Adipose tissue (tissue), 3 donors: ENCODE results near the gene SEC61B. TPM values are rescaled to one million over a fixed set of nuclear protein-coding genes. Genes with fewer than 3 reads are reported as not detected.

Experiments used
- H3K27ac ChIP-seq: one replicate; pipeline ENCODE4 v1.5.1; 2013; ENCODE audit warnings: low read depth, low read length
- WGBS, 3 donors: extraction: QIAGEN DNeasy Blood & Tissue Kit; methylation state at CpG; one replicate each; pipeline ENCODE4 v1.1.7; 2013; 5-methylcytosine and 5-hydroxymethylcytosine counted together
- polyA plus RNA-seq, 3 donors: library from polyadenylated mRNA; stranded (reverse); fragments of 200-250 nt; gene quantifications; one replicate each; pipeline ENCODE4 v1.2.3, GENCODE V29; 2013
- donor health status: healthy with polysubstance abuse.
- donor health status: Bipolar disorder and iron deficiency.
- donor health status: healthy.

The SEC61B gene
- polyA plus RNA-seq = 100 to 1,000 TPM; 222 to 402 (median 378) TPM

DNA sequence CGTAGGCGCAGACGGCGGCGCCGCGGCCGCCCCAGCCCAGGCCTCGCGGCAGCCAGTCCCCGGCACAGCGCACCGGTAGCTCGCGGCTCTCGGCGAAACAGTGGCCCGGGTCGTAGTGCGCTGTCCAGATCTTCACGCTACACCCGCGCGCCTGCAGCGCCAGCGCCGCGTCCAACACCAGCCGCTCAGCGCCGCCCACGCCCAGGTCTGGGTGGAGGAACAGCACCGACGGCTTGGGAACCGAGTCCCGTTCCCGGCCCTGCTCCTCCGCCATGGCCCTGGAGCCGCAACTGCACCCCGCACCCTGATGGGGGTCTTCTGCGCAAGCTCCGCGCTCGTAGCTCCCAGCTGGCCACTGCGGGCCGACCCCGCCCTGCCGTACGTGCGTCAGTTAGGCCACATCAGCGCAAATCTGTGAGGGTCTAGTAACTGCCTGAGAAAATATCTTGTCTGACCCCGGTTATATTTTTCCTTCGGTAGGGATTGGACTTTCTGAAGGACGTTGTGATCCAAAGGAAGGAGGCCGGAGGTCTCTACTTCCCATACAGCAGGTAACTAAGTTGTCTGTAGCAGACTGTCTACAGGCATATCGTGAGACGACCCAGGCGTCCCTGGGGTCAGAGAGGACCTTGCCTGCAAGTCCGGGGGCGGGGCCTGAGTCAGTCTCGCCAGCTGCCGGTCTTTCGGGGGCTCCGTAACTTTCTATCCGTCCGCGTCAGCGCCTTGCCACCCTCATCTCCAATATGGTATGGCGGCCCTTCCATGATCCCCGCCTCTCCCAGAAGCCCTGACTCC, at the start of gene SEC61B, which contains the start of gene ALG2:
TSS of gene SEC61B (plus strand) at position 662 of the 795 bp plus-strand sequence. CDS start at position 744, 82 bp downstream.
TSS of gene ALG2 (minus strand) at position 322 of the 795 bp plus-strand sequence. CDS start at position 274, 48 bp downstream.
- H3K27ac ChIP-seq = peak within 1 kb of the TSS; percentile 14
- 0 to 1% (median 0%) methylated on average over 66 to 70 of the region's 70 CpGs for WGBS, 3 donors

DNA sequence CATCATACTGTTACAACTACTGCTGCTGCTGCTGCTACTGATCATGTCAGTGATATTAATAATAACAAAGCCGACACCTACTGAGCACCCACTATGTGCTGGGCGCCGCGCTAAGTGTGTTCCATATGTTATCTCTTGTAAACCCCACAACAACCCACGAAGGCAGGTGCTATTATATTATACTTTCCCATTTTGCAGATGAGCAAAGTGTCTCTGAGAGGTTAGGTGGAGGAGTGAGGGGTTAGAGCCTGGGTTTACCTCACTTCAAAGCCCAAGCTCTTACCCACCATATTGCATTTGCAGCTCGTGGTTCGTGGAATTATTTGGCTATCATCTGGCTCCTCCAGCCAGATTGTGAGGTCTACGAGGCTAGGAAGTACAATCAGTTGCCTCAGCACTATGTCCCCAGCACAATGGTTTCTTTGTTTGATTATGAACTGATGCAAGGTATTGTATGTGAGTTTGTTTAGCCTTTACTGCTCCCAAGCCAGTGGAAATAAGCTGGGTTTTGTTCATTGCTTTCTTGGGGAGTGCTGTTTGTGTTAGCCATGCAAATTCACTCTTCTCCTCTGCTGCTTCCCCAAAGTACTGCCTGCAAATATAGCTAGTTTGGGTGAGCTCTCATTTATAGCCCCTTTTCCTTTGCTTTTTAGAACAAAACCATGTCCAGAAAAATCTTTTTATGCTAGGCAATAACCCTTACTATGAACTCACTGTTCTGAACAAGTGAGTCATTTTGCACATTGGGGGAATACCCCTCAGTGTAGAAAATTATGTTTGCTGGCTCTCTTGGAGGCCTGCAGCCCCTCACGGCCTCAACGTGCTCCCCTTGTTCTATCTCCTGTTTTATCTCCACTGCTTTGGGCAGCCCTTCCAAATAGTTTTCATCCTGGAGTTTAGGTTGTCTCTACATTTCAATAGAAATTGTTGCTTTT, 48.2 kb upstream of the SEC61B start:
- no peak overlapping the region for H3K27ac ChIP-seq
- 77 to 82% (median 78%) methylated on average over 10 of the region's 10 CpGs for WGBS, 3 donors

DNA sequence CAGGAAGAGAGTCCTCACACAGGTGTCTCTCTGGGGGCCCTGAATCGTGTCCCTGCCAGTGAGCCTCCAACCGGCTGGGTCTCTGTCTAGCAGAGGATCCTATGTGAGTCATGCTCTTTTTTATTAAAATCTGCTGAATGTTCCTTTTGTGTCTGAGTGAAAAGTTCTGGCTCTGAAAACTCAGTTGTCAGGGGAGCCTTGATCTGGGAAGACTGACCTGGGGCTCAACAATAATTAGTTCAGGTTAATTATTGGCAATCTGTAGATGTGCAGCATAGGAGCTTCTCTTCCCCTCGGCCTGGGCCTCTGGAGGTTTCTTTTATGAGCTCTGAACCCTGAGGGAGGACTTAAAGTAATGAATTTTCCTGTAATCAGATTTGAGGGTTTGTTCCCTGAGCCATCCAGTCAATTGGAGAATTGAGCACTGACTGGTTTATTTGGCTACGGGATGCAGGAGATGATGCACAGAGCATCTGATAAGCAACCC, 45.5 kb upstream of the SEC61B start:
- H3K27ac ChIP-seq = no peak overlapping the region
- 67 to 72% (median 71%) methylated on average over 4 of the region's 4 CpGs for WGBS, 3 donors

DNA sequence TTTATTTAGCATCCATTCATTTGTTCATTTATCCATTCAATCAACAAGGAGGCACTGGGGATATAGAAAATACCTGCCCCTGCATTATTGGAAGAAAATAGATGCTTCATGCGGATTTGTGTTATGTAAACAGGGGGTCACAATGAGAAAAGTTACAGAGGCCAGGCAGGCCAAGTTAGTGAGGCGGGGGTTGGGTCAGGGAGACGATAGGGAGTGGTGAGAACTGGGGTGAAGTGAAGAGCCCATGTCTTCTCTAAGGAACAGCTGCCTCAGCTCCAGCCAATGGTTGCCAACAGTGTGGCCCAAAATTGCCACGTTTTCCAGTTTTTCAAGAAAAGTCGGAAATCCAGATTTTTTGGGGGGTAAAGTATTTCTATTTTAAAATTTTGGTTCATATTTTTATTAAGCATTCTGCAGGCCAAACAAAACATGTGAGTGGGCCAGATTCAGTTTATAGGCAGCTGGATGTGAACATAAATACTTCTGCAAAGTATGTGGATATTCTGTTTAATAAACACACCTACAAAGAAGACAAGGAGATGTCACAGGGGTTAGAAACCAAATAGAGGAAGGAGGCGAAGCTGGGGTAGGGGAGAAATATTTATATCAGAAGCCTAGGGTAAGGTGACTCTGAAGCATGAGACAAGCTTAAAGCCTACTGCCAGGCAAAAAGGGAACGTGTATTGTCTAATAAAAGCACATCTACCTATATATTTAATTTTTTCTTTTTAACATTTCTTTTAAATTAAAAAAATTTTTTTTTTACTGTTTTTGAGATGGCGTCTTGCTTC, 44.3 kb upstream of the SEC61B start:
- 89 to 95% (median 93%) methylated on average over 8 of the region's 8 CpGs for WGBS, 3 donors
- H3K27ac ChIP-seq = no peak overlapping the region

DNA sequence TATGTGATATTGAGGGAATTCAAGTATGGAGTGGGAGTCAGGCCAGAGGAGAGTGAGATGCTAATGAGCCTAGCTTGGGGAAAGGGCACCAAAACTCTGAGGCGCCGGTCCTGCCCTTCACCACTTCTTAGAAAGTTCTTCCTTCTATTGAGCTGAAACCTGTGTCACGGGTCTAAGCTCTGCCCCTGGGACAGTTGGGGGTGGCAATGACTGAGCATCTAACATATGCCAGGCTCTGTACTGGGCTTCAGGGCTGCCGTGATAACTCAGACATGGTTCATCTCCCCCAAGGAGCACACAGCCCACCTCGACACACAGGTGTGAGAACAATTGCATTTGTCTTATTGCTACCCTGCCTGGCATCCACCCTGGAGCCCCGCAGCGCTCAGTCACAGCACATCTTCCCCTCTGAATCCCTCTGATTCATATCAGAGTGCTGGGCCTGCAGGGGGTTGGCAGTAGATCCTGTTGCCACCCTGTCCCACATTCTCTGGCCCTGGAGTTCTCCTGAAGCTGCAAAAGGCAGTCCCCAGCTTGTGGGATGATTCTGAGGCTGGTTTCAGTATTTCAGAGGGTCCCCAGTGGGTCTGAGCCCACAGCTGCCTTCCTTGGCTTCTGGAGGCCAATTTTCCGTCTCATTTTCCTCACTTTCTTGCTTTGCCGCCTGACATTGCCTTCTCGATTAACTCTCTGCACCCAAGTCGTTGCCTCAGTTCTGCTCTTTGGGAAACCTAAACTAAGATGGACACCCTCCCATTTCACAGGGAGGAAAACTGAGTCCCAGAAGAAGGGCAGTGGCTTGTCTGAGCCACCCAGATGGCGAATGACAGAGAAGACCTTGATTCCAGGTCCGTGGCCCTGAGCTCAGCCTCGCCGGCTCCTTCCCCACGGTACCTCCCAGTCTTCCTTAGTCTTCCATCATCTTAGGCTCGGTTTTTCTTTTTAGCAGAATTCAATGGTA, 42.9 kb upstream of the SEC61B start:
- WGBS, 3 donors = 91 to 93% (median 92%) methylated on average over 17 of the region's 17 CpGs

DNA sequence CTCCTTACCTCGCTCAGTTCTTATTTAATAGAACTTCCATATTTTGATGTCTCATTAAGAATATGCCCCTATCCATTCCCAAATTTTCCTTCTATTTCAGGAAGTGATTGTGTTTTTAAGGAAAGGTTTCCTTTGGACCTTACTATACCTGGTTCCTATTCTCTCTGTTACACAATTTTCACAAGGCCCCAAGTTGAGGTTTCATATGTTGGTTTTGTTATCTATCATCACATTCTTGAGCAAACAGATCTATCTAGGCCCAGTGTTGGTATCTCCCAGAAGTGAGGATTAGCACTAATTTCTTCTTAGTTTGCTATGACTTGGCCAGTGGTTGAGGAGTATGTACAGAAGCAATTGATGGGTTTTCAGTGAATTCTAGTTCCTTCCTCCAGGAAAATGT, 41.9 kb upstream of the SEC61B start:
- 92 to 97% (median 94%) methylated on average over 1 of the region's 1 CpG for WGBS, 3 donors
- no peak overlapping the region for H3K27ac ChIP-seq

More for the DNA sequence above, 42.9 kb upstream of the SEC61B start:
- H3K27ac ChIP-seq = no peak overlapping the region

DNA sequence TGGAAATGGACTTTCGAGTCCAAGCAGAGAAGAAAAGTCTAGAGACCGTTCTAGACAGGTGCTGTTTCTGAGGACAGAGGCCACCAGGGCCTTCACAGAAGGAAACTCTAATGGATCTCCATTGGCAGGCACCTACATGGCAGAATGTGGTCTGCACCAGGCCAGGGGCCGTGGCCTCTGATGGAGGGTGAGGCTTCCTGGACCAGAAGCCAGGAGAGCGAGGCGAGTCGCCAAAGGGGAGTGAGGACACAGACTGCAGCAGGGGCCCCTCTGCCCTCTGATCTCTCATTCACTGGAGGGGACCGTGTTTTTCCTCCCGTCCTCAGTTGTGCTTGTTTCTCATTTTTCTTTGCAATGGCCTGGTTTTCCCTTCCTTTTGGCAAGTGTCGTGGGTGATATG, 41.4 kb upstream of the SEC61B start:
- 82 to 85% (median 83%) methylated on average over 9 of the region's 9 CpGs for WGBS, 3 donors
- H3K27ac ChIP-seq = no peak overlapping the region

DNA sequence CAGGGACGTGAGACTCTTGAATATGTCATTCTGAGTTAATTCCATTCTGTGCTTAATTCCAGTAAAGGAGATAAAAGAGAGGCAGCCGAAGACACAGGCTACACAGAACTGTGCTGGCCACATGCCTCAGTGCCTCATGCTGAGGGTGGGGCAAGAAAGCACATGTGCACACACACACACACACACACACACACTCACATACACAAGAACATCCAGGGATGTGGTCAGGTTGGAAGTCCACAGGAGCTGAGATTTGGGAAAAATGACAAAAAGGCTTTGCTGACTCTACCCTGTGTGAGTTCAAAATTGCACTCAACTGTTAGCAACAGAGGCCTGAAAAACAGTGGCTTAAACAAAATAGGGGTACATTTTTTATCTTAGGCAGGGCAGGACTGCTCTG, 40.9 kb upstream of the SEC61B start:
- H3K27ac ChIP-seq = no peak overlapping the region
- 73 to 79% (median 78%) methylated on average over 2 of the region's 2 CpGs for WGBS, 3 donors

DNA sequence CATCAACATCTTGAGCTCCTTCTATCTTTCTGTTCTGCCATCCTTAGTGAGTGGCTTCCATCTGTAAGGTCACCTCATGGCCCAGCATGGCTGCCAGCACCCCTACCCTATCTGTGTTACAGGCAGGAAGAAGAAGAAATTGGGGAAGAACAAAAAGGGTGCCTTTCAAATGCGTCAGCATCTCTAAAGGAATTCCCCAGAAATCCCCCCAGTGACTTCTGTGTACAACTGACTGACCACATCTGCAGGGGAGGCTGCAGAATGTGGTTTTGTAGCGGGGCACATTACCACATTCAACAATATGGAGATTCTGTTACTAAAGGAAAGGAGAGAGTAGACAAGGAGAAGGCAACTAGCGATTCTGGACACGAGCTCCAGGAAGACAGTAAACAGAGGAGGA, 40.5 kb upstream of the SEC61B start:
- no peak overlapping the region for H3K27ac ChIP-seq
- 46 to 84% (median 48%) methylated on average over 4 of the region's 4 CpGs for WGBS, 3 donors

DNA sequence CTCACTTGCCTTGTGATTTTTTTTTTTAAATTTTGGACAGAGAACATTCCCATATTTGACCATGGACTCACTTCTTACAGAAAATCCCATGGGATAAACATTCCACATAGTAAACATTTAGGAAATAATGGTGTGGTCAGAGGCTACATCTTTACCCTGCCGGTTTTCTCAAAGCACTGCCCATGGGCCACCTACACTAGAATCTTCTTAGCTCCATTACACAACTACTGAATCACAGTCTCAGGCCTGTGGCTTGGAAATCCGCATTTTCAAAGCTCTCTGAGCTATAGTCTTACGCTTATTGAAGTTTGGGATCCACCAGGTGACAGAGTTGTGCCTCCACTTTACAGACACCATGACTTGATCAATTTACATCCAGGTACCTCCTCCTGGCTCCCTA, 39.7 kb upstream of the SEC61B start:
- WGBS, 3 donors = 84 to 91% (median 87%) methylated on average over 3 of the region's 3 CpGs
- no peak overlapping the region for H3K27ac ChIP-seq

DNA sequence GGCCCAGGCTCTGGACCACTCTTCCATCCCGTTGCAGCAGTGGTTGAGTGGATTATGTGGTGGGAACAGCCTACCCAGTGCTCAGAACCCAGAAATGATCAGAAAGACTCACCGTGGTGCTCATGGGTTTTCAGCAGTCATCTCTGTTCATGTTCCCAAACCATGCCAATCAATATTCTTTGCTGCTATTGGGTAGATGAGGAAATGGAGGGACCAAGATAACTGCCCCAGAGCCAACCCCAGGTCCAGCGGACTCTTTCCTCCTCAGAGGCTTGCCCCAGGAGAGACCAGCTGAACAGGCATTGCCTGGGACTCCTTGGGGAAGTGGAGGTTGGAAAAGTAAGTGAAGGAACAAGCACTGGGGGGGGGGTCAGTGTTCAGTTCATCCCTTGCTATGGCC, 38.5 kb upstream of the SEC61B start:
- 86 to 94% (median 87%) methylated on average over 3 of the region's 3 CpGs for WGBS, 3 donors
- no peak overlapping the region for H3K27ac ChIP-seq

DNA sequence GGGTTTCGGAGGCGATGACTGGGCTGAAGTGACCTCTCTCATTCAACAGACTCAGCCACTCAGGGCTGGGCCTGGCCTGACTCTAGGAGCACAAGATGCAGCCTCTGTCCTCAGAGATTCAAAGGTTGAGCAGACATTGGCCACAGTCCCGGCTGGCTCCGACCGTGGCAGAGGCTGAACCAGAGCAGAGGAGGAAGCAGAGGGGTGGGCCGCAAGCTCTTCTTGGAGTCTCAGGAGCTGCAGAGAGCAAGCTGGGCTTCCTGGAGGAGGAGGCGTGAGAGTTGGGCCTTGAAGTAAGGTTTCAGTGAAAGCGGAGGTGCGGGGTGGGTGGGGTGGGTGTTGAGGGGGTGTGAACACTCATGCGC, 38.0 kb upstream of the SEC61B start:
- 38 to 48% (median 39%) methylated on average over 10 of the region's 10 CpGs for WGBS, 3 donors
- no peak overlapping the region for H3K27ac ChIP-seq

DNA sequence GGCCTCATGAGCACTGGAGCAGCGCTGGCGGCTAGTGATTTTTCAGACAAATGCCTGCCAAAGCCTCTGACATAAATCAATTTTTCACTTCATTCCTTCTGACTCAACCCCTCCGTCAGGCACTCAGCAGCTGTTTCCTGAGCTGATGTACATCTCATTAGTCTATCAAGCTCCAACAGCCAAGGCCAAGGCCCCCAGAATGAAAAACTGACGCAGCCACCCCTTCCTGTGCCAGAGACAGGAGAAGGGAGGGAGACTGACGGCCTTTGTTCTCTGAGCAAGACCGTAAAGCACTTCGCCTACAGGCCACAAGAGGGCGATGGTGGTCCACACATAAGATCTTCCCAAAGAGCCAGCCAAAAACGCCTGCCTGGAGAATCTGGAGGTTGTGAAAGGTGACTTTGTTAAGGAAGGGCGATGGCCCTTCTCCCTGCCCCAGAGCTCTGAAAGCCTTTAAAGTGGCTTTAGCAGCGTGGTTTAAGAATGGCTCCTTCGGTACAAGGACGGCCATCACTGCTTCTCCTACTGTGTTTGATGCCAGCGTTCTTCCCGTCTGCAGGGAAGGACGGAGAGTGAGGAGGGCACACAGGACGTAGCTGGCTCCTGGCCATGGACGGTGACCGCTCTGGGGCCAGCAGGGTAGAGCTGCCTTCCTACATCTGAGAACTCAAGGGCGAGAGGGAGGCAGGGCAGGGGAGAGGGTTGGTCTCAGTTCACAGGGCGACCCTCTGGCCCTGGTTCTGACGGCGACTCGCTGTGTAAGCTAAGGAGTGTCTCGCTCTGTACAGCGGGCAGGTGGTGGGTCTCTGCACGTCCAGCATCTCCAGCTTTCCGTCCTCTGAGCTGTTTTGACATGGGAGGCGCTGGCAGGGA, 37.4 kb upstream of the SEC61B start:
- WGBS, 3 donors = 24 to 35% (median 31%) methylated on average over 29 of the region's 29 CpGs
- no peak overlapping the region for H3K27ac ChIP-seq

DNA sequence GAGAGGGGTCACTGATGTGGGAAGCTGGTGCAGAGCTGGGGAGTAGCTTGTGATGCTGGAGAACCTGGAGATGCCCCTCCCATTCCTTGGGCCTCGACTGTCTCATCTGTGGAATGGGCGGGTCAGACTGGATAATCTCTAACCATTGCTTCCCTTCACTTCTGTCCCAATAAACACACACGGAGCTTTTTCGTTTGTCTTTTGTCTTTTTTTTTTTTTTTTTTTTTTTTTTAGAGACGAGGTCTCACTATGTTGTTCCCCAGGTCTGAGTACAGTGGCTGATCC, 36.8 kb upstream of the SEC61B start:
- WGBS, 3 donors = 74 to 87% (median 86%) methylated on average over 5 of the region's 5 CpGs
- no peak overlapping the region for H3K27ac ChIP-seq

DNA sequence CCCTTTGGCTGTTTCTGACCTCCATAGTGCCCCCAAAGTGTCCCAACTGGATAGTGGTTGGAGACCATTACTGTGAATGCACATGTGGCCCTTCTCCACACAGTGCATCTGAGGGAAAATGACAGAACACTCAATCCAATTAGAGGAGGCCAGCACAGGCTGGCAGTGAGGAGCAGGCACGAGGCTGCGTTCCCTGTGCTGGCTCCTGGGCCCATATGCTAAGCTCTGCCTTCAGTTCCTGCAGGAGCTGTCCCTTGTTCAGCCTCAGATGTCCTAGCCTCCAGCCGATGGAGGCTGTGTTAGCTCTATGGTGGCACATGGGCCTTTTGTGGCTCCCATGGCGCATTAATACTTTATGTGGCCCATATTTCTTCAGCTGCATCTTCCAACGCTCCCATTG, 36.1 kb upstream of the SEC61B start:
- 87 to 94% (median 93%) methylated on average over 5 of the region's 5 CpGs for WGBS, 3 donors
- H3K27ac ChIP-seq = no peak overlapping the region

DNA sequence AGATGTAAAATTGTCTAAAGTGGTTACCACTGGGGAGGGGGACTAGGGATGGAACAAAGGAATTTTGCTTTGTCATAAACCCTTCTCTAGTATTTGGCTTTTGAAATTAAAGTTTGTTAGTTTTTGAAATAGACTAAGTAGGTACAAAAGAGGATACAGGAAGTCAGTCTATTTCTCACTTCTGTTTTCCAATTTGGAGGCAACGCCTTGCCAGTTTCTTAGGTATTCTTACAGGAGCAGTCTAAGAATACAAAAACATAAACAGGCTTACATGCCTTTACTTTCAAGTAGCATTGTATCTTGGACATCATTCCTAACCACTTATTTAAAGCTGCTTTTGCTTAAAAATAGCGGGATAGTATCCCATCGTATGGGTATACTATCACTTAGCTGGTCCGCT, 34.8 kb upstream of the SEC61B start:
- H3K27ac ChIP-seq = no peak overlapping the region
- 79 to 91% (median 83%) methylated on average over 4 of the region's 4 CpGs for WGBS, 3 donors

DNA sequence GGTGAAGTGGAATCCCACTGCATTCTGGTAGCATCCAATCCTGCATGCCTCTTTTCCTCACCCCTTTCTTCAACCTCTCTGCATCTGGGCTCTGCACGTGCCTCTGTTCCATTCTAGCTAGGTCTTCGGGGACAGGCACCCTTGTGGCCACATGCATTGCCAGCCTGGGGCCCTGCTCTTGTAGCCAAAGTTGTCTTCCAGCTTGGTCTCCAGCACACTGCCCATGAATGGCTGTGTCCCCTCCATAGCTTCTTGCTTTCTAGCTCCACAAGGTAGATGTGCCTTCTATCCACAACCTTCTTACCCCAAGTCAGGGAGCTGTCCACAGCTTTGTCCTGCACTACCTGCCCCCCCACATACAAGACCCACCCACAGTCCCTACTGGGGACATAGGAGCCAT, 32.9 kb upstream of the SEC61B start:
- H3K27ac ChIP-seq = no peak overlapping the region
- 77 to 85% (median 81%) methylated on average over 2 of the region's 2 CpGs for WGBS, 3 donors
